CD4-positive, alpha-beta T cell treated with Interleukin-4 for 1 hour (primary cell): ENCODE measurements around the gene MOV10L1.

Experiments
- DNase-seq, 2 donors: peaks; one replicate each; pipeline ENCODE4 v3.0.0-alpha.2; 2020 to 2022

MOV10L1 gene

DNA sequence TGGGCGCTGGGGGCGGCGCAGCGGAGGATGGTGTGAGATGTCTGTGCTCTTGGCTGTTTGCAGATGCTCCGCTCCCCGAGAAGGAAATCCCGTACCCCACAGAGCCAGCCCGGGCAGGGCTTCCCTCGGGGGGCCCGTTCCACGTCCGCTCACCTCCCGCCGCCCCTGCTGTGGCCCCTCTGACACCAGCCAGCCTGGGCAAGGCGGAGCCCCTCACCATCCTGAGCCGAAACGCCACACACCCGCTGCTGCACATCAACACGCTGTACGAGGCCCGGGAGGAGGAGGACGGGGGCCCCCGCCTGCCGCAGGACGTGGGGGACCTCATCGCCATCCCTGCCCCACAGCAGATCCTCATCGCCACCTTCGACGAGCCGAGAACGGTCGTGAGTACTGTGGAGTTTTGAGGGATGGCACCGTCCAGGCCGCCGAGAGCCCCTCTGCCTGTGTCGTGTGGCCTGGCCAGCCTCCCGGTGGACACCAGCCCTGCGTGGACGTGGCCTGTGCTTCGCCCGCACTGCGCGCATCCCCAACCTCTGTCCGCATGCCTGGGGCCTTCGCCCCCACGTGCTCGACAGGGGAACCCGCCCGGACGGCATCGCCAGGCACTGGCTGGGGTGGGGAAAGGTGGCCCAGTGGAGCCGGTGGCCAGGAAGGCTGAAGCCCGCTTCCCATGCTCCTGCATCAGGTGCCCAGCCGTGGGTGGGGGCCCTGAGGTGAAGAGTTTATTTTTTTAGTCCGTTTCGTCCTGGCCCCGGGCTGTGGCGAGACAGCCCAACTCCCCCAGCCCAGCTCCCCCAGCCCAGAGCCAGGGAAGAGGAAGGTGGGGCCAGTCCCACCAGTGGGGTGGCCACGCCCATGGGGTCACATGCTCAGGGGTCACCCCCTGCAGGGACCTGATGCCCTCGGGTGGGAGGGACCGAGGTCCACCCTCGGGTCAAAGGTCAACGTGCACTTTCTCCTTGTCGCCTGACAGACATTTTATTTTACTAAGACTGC lies 89.4 kb downstream of the MOV10L1 start:
- no peak for DNase-seq

DNA sequence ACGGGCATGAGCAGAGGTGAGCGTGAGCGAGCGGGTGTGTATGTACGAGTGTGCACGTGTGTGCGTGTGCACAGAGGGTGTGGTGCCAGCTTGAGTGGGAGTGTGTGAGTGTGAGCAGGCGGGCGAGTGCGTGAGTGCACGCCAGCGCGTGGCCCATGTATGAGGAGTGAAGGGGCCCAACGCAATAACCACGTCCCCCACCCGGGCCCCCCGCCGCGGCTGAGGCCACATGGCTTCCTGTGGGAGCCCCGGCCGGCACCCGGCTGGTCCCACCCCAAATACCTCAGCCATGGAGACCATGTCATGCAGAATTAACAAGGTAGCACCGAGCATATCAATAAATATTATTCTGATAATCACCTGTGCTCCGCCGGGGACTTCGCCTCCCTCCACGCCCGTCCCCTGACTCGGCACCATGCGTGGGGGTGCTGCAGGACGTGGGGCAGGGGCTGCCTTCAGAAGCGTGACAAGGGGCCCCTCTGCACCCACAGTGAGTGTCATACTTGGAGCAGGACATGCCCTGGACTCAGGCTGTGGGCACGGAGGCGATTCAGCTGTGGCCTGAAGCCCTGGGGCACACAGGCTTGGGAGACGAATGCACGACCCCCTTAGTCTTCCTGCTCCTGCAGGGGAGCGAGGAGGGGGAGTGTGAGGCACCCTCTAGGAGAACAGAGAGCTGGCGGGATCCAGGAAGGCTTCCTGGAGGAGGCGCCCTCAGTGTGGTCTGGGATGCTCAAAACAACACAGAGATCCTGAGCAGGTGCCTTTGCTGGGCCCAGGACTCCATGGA lies 90.3 kb downstream of the MOV10L1 start:
- DNase-seq, result no peak

DNA sequence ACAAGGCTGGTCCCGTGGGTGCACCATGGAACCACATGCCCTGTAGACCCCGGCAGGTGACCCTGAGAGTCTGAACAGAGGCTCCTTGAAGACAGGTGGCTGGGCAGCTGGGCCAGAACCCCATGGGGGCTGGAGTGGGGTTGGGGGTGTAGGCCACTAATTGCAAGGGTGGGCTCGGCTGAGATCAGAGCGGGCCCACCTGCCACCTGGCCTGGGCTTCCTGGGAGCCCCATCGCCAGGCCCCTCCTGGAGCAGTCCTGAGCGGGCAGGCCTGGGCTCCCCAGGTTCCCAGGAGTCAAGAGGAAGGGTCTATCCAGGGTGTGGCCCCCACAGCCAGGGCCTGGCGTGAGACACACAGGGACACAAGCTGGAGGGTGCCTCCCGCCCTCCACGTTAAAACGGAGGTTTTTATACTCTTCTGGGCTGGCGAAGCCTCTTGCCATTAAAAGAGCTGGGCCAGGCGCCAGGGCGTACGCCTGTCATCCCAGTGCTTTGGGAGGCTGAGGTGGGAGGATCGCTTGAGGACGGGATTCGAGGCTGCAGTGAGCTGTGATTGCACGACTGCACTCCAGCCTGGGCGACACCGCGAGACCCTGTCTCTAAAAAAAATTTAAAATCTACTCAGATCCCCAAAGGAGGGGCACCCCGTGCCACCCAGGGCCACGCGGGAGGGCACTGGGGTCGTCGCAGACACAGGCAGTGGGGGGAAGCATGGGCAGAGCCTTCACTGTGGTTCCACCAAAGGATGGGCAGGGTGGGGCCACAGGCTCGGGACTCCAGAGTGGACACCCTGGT lies 91.1 kb downstream of the MOV10L1 start:
- DNase-seq, result no peak

DNA sequence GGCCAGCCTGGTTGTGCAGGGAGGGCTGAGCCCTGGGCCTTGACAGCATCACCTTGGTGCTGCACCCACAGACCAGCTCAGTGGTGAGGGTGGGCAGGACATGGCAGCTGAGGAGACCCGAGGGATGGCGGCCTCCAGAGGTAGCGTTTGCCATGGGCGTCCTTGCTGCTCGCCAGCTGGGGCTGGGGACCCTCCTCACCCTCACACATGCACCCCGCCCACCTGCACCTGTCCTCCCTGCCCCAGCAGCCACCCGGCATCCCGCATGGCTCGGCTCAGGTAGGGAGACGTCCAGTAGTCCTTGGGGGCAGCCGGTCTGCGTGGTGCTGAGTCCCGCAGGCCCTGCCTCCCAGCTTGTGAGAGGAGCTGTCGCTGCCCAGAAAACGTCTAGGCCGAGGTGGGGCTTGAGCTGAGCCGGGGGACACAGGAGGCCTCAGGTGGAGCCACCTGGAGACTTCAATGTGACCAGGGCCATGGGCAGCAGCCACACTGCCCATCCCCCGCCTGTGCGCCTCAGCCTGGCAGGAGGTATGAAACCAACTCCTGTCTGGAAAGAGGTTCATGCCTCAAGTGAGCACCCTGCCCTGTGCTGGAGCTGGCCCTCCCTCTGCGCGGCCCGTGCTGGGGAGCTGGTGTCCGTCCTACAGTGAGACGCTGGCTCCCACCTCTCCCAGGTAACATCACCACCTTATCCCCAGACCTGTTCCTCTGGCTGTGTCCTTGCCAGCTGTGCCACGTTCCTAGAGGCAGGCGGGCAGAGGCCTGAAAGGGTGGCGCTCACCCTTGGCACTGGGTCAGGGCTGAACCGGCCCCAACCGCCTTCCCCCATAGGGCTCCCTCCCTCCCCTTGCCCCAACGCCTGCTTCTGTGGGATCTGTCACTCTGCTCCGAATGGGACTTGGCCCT lies 92.6 kb downstream of the MOV10L1 start:
- DNase-seq, result no peak

DNA sequence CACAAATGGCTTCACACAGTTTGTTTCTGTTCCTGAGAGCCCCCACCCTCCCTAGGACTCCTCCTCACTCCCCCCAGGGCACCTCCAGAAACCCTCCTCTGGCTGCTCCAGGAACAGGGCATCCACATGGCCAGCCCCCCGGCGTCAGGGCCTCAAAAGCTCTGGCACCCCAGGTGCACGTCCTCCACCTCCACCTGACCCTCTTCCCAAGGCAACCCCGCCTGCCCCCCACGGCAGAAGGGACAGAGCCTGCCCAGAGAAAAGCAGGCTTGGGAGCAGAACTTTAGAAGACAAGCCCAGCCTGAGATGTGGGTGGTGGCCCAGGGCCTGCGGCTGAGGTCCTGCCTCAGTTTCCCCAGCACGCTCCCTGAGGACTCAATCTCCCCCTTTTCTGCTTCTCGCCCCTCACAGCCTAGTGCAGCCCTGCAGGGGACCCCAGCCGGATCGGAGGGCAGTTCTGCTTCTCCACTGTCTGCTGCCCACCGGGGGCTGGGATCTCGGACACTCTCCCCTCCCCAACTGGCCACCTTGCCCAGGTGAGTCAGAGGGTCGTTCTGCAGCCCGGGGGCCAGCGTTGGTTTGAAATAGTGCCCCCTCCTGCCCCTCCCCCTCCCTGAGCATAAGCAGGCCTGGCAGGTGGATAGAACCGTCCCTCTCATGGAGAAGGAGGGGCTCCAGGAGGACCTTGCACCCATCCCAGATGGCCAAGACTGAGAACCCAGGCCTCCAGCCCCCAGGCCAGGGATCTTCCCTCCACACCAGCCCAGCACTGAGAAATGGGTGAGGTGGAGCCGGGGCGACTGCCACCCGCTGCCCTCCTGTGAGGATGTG lies 93.5 kb downstream of the MOV10L1 start:
- DNase-seq, result no peak

DNA sequence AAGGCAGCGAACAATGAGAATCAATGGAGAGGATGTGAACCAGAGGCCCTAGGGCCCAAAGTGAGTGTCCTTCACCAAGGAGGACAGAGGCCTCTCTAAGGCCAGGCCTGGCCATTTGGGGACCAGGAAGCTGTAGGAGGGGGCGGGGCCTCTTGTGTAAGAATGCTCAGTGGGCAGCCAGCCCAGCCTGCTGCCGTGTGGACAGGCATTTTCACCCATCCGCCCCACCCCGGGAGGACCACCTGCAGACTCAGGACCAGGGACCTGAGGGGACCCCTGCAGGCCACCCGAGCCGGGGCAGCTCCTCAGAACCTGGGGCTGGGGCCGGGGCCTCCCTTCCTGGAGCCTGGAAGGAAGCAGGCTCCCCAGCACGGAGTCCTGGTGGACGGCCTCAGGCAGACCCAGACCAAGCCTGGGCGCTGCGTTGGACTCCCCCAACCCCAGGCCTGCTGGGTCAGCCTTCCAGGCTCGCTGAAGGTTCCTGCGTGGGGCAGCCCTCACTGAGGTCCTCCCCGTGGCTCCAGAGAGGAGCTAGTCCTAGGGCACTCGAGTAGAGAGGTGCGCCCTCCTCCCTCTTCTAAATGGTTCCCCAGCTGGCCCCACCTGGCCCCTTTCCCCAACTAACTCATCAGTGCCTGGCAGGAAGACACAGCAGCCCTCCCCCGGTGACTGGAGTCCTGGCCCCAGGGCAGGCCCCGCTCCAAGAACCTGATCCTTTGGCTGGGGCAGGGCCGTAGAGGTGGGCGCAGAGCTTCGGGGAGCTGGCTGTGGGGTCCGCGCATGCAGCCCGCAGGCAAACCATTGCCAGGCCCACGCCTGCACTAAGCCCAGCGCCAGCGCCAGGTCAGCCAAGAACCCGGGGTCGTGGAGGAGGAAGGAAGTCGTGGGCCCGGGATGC lies 94.4 kb downstream of the MOV10L1 start:
- DNase-seq, result no peak

DNA sequence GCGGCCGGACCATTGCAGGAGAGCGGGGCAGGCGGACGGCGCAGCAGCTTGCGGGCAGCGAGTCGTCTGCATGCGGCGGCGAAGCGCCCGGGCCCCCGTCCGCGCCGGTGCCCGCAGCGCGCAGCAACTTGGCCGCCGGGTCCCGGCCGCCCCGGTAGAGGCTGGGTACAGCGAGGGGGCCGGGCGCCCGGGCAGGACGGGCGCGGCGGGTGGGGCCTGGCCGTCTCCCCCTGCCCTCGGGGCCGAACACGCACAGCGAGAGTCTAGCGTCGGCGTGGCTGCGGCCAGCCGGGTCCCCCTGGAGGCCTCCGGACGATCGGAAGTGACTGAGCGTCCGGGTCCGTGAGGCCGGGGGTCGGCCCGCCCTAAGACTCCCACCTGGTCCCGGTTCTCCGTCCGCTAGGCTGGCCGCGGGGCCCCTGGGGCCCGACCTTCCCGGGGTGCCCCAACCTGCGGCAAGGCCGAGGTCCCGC lies 95.1 kb downstream of the MOV10L1 start:
- no peak for DNase-seq

DNA sequence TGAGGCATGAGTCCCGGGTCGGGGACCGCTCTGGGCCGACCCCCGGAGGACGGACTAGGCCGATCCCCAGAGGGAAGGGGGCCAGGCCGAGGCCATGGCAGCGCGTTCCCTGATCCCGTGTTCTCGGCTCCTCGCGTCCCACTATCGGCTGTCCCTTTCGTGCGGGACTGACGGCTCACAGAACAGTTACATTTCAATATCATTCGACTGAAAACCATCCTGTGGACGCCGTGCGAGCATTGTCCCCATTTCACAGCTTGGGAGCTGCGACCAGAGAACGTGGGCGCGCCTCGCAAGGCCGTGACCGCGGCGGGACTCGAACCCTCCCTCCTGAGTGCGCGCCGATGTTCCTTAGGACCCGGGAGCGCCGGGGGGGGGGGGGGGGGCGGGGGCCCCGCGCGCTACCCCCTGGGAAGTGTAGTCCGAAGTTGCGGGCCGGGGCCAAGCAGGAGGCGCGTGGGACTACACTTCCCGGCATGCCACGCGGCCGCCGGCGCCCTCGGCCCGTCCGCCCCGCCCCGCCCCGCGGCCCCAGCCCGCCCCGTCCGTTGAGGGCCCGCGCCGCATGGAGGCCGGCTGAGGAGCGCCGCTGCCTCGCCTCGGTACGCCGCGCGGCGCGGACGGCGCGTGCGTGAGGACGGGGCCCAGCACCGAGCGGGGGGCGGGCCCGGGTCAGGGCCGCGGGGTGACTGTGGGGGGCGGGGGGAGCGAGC lies 95.7 kb downstream of the MOV10L1 start, which contains the start of gene TRABD:
TRABD (plus strand) TSS at position 539 of the 713 bp plus-strand sequence. CDS start 7,148 bp downstream, outside the sequence.
- DNase-seq, result peak; percentile 91

DNA sequence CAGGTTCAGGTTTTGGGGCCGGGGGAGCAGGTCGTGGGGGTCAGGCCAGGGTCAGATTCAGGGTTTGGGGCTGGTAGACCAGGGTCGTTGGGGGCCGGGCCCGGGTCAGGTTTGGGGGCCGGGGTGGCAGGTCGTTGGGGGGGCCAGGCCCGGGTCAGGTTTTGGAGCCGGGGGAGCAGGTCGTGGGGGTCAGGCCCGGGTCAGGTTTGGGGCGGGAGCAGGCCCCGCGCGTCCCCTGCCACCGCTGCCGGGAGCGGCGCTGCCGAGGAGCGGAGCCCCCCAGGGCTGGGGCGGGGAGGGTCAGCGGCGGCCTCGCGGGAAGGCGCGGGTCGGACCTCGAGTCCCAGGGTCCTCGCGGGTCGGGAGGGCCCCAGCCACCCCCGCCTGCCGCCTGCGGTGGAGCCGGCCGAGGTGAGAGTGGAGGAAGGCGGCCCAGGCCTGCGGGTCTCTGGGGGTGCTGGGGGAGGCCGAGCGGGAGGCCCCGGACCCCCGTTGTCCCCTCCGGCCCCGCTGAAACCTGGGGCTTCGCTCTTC lies 96.4 kb downstream of the MOV10L1 start:
- no peak for DNase-seq

DNA sequence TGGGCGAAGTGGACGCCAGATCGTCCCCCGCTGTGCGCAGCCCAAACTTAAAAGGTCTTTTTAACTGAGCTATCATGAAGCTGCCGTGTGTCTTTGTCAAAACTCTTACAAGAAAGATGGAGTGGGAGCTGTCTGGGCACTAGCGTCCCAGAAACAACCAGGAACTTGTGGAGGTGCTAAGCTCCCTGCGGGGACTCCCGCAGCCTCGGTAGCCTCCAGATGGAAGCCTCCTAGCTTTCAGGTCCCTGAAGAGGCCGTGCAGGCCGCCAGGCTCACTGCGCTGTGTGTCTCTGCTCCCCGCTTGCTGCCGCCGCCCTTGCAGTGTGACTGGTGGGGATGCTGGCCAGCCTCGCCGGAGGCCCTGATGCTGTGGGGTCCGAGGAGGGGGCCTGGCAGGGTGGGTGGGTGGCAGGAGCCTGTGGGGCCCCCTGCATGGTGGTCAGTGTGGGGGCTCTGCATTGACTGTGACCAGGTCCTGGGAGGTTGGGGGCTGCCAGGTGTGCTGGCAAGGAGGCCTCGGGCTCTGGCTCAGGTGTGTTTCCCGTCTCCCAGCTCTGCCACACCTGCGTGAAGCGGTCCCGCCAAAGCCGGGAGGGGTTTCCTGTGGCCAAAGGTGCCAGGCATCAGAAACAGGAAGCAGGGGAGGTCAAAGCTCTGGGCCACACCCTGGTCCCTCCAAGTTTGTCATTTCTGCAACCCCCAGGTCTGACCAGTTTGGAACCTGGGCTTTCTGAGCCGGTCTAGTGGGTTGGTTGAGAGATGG lies 97.1 kb downstream of the MOV10L1 start:
- peak; percentile 36 to 38 for DNase-seq

DNA sequence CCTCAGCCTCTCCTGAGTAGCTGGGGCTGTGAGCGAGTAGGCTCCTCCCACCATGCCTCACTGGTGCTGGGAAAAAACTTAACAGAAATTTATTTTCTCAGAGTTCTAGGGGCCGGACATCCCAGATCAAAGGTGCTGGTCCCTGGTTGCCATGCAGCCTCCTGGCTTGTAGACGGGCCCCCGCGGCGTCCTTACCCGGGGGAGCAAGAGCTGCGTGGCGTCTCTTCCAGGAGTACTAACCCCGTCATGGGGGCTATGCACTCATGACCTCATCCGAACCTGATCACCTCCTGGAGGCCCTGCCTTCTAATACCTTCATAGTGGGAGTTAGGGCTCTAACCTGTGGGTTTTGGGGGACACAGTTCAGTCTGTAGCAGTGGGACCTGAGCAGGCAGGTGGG lies 98.5 kb downstream of the MOV10L1 start:
- no peak for DNase-seq

DNA sequence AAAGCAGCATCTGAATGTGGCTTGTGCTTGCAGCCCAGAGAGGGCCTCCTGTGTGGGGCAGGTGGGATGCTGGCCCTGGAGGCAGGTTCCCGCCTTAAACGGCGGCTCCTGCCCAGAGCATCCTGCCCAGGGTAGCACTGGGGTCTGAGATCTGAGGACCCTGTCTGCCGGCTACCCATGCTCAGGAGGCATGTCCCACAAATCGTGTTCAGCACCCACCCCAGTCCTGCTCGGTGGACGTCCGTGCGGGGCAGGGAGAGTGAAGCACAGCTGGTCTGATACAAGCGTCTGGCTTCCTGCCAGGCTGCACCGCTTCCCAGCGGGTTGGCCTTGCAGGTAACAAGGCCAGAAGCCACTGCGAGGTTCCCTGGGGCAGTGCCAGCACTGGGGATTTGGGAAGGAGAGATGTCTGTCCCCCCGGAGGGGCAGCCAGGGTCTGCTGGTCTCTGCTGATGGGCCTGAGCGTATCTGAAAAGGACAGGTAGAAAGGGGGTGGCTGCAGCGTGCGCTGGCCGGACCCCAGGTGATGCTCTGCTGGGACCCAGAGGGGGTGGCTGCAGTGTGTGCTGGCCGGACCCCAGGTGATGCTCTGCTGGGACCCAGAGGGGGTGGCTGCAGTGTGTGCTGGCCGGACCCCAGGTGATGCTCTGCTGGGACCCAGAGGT lies 99.5 kb downstream of the MOV10L1 start:
- DNase-seq, result no peak

DNA sequence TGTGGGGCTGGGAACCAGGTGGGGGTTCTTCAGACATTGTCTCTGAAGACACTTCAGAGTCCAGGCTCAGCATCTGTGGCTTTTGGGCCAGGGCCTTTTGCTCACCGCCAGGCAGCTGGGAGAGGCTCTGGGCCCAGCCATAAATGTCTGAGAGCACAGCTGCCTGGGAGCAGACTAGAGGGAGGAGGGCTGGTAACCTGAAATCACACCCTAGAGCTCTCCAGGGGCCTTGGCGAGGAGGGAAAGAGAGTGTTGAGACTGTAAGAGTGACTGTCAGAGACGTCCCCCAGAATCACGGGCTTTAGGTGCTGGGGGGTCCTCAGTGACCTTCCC lies 100.0 kb downstream of the MOV10L1 start:
- peak in 1 of 2 donors; percentile 32 for DNase-seq

DNA sequence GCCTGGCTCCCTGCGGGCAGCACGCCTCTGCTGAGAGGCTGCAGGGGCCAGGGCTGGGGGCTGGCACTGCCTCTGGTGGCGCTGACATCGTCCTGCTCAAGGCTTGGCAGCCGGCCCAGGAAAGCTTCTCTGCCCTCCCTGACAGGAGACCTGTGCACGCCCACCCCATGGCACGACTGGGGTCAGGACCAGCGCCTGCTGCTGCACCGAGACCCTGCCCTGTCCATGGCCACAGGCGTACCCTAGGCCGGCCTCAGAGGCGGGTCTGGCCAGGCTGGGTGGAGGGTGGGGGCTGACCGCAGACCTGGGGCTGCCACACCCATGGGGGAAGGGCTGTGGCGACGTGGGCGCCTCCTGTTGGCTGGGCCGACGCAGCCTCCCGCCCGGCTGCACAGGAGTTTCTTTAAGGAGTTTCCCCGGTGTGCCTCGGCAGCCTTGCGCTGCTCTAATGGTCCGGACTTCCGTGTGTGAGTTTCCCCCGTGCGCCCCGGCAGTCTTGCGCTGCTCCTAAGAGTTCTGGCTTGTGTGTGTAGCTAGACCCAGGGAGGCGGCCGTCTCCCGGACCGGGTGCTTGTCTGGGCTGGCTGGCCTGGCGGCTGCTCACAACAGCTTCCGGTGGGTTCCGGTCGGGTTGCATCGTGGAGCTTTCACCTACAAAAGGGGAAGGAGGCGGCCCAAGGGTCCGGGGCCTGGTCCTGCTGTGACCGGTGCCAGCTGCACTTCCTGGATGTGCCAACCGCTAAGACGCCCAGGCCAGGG lies 100.6 kb downstream of the MOV10L1 start:
- peak; percentile 88 to 92 for DNase-seq

DNA sequence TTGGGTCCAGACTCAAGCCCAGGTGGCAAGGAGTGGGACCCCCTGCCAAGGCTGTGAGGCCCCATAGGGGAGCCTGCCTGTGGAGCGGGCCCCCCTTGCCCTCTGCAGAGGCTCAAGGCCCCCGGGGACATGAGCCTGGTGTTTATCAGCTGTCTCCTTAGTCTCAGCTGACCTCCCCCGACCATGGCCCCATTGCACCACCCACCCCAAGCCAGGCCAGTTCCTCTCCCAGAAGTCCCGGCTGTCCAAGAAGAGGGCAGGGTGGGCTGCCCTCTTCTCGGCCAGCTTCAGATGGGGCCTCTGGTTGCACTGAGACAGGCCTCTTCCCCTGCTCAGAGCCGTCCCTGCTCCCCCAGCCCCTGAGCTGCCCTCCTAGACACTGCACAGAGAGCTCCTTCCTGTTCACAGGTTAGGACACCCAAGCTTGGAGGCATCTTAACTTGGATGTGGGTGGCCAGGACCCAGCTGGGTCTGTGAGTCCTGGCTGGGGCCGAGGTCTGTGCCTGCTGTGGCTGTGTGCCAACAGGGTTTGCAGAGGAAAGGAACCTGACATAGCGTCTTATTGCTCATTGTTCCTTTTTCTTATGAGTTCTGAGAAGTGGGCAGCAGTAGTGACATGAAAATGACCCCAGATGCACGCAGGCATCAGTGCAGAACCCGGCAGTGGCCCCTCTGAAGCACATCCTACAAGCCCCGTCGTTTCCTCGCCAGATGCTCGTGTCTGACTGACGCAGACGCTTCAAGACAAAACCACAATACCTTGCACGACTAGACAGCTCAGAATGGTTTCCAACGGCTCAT lies 101.3 kb downstream of the MOV10L1 start:
- DNase-seq, result peak; percentile 82 to 95
